Uterus (tissue), 2 donors: ENCODE data around the gene ANKRD55.

Experiments
- CTCF ChIP-seq, 4 experiments: fragments of 200-600 bp in 2 of 4; fragments of 450-650 bp in 2 of 4; sonication (generic) in 2 of 4; IDR thresholded peaks; one replicate each; pipeline ENCODE4 v1.5.1; 2016 to 2019; ENCODE audit warnings: antibody characterized with exemption in 4 of 4, mild to moderate bottlenecking in 2 of 4, moderate library complexity in 1 of 4
- POLR2A ChIP-seq, 2 donors: fragments of 450-650 bp; IDR thresholded peaks; one replicate each; pipeline ENCODE4 v1.6.1; 2016; ENCODE audit warnings: antibody characterized with exemption in 2 of 2, mild to moderate bottlenecking in 1 of 2, moderate library complexity in 1 of 2

GRCh38 chr5:56255502-56255901 lies 22.4 kb upstream of the ANKRD55 start:
- TF ChIP-seq CTCF (IDR thresholded peaks at IDR 0.05) (no peak), POLR2A (IDR thresholded peaks at IDR 0.05) (no peak)
